Loucy (cell line): ENCODE results near the gene VAV2.

Experiments
- H2AFZ ChIP-seq: fragments of 200-600 bp; sonication (generic); 2 replicates; pipeline ENCODE4 v1.6.0; 2016; ENCODE audit warnings: antibody characterized with exemption, mild to moderate bottlenecking, low read length, moderate library complexity
- H3F3A ChIP-seq: fragments of 200-600 bp; 2 replicates; pipeline ENCODE4 v1.6.0; 2016; ENCODE audit warnings: antibody characterized with exemption, low read depth, mild to moderate bottlenecking
- H3K27me3 ChIP-seq: fragments of 200-600 bp; sonication (generic); 2 replicates; pipeline ENCODE4 v1.6.1; 2014; ENCODE audit warnings: low read length, mild to moderate bottlenecking; ENCODE audit not compliant: insufficient read depth, poor library complexity, severe bottlenecking
- H3K36me3 ChIP-seq: fragments of 200-600 bp; sonication (generic); 2 replicates; pipeline ENCODE4 v1.6.1; 2016; ENCODE audit warnings: low read length; ENCODE audit not compliant: insufficient read depth
- H3K4me1 ChIP-seq: fragments of 200-600 bp; sonication (generic); 2 replicates; pipeline ENCODE4 v1.5.1; 2014; ENCODE audit warnings: low read length, mild to moderate bottlenecking; ENCODE audit not compliant: insufficient read depth, poor library complexity, severe bottlenecking
- H3K4me2 ChIP-seq: fragments of 200-600 bp; sonication (generic); 2 replicates; pipeline ENCODE4 v1.6.0; 2014; ENCODE audit warnings: antibody characterized with exemption, low read length, low read depth, mild to moderate bottlenecking; ENCODE audit not compliant: poor library complexity, severe bottlenecking
- H3K4me3 ChIP-seq: fragments of 200-600 bp; sonication (generic); 2 replicates; pipeline ENCODE4 v1.5.1; 2014; ENCODE audit warnings: low read length, mild to moderate bottlenecking, mixed read lengths; ENCODE audit not compliant: poor library complexity, severe bottlenecking
- H3K79me2 ChIP-seq: fragments of 200-600 bp; sonication (generic); 2 replicates; pipeline ENCODE4 v1.6.1; 2014; ENCODE audit warnings: low read length; ENCODE audit not compliant: insufficient read depth
- H3K9ac ChIP-seq: fragments of 200-600 bp; sonication (generic); 2 replicates; pipeline ENCODE4 v1.6.0; 2014; ENCODE audit warnings: mild to moderate bottlenecking, low read depth, low read length, moderate library complexity; ENCODE audit not compliant: poor library complexity, severe bottlenecking
- H3K9me2 ChIP-seq: fragments of 200-600 bp; sonication (generic); replicated peaks from 2 replicates; pipeline ENCODE4 v1.6.1; 2016; ENCODE audit warnings: low read depth, low read length, mixed read lengths
- H3K9me3 ChIP-seq: fragments of 200-600 bp; sonication (generic); 2 replicates; pipeline ENCODE4 v1.6.1; 2014; ENCODE audit warnings: mild to moderate bottlenecking, antibody characterized with exemption, low read length, low read depth; ENCODE audit not compliant: insufficient read depth
- H4K20me1 ChIP-seq: fragments of 200-600 bp; sonication (generic); 2 replicates; pipeline ENCODE4 v1.6.0; 2014; ENCODE audit warnings: antibody characterized with exemption, low read length, mild to moderate bottlenecking; ENCODE audit not compliant: insufficient read depth, poor library complexity, severe bottlenecking
- EZH2phosphoT487 ChIP-seq: fragments of 200-600 bp; IDR thresholded peaks from 2 replicates; pipeline ENCODE4 v1.6.1; 2018; ENCODE audit warnings: antibody characterized with exemption, mild to moderate bottlenecking, moderate library complexity, borderline replicate concordance
- TF ChIP-seq, protein P1 (sequence below): fragments of 200-600 bp; sonication (generic); conservative IDR thresholded peaks from 2 replicates; pipeline ENCODE4 v1.5.1; 2014; ENCODE audit warnings: mild to moderate bottlenecking, antibody characterized with exemption, low read length

VAV2 gene

DNA sequence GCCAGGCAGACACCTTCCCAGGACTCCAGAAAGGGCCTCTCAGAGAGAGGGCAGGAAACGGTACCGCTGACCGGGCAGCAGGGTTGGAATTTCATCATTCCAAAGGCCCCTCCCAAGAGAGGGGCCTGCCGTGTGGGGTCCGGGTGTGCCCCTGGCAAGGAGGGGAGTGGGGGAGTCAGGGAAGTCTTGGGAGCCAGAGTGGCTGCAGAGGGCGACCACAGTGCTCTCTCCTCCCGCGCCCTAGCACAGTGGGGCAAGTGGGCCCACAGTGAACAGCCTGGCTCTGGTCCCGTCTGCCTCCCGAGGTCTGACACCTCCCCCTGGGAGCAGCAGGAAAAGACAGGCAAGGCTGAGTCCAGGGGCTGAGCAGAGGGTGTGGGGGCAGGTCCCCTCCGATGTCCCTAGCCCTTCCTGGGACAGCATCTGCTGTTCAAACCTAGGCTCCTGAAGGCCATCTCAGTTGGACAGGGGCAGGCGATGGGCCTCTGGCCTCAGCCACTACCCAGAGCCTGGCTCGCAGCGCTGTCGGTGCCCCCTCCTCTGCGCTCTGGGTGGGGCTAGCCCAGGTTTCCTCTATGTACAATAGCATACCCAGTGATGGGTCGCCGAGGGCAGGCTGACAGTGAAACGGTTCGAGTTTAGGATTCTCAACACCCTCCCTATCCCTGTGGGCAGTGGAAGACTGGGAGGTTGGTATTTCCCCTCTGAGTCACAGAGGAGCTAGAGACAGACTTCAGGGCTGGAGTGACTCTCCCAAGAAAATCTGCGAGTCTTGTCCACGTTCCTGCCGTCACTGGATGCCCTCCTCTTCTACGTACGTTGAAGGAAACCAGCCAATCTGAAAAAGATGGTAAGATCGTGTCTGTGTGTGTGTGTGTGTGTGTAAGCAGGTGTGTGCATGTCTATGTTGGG lies 228.6 kb downstream of the VAV2 start:
- Histone ChIP-seq H3K36me3 (peaks cover 20% of the 10 kb centered on the region; the same call in 1 of the 2 replicates), H3K4me1 (no peaks in the 10 kb centered on the region)
- no peak for TF ChIP-seq EZH2phosphoT487
- TF ChIP-seq, protein P1, sequence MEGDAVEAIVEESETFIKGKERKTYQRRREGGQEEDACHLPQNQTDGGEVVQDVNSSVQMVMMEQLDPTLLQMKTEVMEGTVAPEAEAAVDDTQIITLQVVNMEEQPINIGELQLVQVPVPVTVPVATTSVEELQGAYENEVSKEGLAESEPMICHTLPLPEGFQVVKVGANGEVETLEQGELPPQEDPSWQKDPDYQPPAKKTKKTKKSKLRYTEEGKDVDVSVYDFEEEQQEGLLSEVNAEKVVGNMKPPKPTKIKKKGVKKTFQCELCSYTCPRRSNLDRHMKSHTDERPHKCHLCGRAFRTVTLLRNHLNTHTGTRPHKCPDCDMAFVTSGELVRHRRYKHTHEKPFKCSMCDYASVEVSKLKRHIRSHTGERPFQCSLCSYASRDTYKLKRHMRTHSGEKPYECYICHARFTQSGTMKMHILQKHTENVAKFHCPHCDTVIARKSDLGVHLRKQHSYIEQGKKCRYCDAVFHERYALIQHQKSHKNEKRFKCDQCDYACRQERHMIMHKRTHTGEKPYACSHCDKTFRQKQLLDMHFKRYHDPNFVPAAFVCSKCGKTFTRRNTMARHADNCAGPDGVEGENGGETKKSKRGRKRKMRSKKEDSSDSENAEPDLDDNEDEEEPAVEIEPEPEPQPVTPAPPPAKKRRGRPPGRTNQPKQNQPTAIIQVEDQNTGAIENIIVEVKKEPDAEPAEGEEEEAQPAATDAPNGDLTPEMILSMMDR = no peak

DNA sequence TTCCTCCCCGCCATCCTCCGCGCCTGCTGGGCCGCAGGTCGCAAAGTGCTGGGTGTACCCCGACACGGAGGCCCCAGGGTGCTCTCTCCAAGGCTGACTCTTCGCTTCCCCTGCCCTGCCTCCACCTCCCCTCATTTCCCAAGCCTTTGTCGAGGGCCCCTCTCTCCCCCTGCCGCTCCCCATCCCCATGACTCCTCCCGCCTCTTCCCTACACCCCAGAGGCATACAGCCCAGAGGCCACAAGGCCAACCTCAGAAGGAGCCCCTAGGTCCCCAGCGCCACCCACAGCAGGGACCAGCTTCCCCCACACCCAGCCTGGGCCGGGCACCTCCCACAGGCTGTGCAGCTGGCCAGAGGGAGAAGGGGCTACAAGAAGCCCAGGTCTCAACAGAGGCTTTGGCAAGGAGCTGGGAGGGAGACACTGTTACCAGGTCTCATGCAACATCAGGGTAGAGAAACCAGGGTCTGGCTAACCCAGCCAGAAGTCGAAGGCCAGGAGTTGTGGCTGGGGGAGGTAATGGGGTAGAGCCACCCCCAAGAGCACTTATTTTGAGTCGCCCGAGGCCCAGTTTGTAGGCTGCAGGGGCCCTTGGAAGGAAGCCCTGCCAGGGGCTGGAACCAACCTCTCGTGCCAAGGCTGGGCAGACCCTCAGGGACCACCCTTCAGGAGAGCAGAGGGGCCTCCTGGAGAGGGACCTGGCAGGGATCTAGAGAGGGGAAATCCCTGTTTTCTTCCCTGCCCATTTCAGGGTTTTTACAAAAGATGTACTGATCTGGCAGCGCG lies 229.4 kb downstream of the VAV2 start:
- Histone ChIP-seq H2AFZ (no peak overlapping the region), H3K9me3 (0 out of 2 replicates have a peak, but pooled peaks cover 6% of the 10 kb centered on the region), H3K4me3 (no peak overlapping the region), H3K4me1 (no peaks in the 10 kb centered on the region), H3K36me3 (peaks cover 16% of the 10 kb centered on the region; the same call in 1 of the 2 replicates), H3K4me2 (no peak overlapping the region), H3K9me2 (no peaks in the 10 kb centered on the region), H3K27me3 (no peaks in the 10 kb centered on the region), H4K20me1 (no peaks in the 10 kb centered on the region), H3F3A (no peaks in the 10 kb centered on the region), H3K79me2 (no peaks in the 10 kb centered on the region), H3K9ac (no peak overlapping the region)
- TF ChIP-seq EZH2phosphoT487 = no peak
- TF ChIP-seq, protein P1 = no peak

More for the DNA sequence above, 228.6 kb downstream of the VAV2 start:
- Histone ChIP-seq H3F3A (no peaks in the 10 kb centered on the region), H3K9me3 (0 out of 2 replicates have a peak, but pooled peaks cover 6% of the 10 kb centered on the region), H4K20me1 (no peaks in the 10 kb centered on the region), H3K4me3 (no peak overlapping the region), H3K9me2 (no peaks in the 10 kb centered on the region), H3K79me2 (no peaks in the 10 kb centered on the region), H2AFZ (no peak overlapping the region), H3K4me2 (no peak overlapping the region), H3K27me3 (no peaks in the 10 kb centered on the region), H3K9ac (no peak overlapping the region)

DNA sequence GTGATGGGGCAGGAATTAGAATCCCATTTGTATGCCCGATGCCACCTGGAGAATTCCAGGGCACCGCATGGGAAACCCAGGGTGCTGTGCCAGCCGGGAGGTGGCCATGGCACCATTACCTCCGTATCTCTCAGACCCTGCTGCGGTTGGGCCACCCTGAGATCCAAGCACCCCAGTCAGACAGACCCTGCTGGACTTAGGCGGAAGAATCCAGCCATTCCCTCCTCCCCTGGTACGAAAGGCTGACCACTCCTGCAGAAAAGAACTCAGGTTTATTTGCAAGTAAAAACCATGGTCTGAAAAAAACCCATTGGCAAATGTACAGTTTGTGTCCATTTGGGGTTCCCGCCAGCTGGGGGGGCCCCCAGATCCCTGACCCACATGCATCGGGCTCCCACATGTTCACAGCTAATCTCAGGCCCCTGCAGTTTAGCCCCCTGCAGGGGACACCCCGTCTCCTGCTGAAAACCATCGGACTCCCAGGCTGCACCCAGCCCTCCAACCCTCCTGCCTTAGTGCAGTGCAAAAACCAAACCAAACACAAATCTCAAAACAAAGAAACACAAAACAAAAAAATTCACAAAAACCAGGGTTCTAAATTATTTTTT lies 230.4 kb downstream of the VAV2 start:
- H4K20me1 ChIP-seq = no peaks in the 10 kb centered on the region
- no peaks in the 10 kb centered on the region for H3K4me1 ChIP-seq
- no peaks in the 10 kb centered on the region for H3F3A ChIP-seq
- H3K9me2 ChIP-seq = no peaks in the 10 kb centered on the region
- 0 out of 2 replicates have a peak, but pooled peaks cover under 1% of the 10 kb centered on the region for H3K9me3 ChIP-seq
- no peaks in the 10 kb centered on the region for H3K27me3 ChIP-seq
- H3K79me2 ChIP-seq = no peaks in the 10 kb centered on the region
- no peak overlapping the region for H2AFZ ChIP-seq
- H3K36me3 ChIP-seq = peaks cover 9% of the 10 kb centered on the region; the same call in 1 of the 2 replicates
- H3K4me2 ChIP-seq = no peak overlapping the region
- H3K4me3 ChIP-seq = no peak overlapping the region
- no peak overlapping the region for H3K9ac ChIP-seq
- TF ChIP-seq EZH2phosphoT487 = no peak
- TF ChIP-seq, protein P1 = no peak
